Lung (tissue), 12 donors: Measurements from ENCODE around the gene ATAT1. TPM values are rescaled to one million over a fixed set of nuclear protein-coding genes. Genes with fewer than 3 reads are reported as not detected.
A peak's percentile ranks its signal among the peaks of the same experiment; 100 is the strongest.

Experiments
- ATAC-seq: fragments of 200-7000 bp; cut with Tn5 transposase; one replicate; pipeline ENCODE4 v1.9.1; 2020; ENCODE audit warnings: moderate number of reproducible peaks; ENCODE audit not compliant: insufficient read depth, low FRiP score
- DNase-seq, 3 donors: peaks; one replicate each; pipeline ENCODE4 v3.0.0-alpha.2; 2013 to 2017
- H3K27ac ChIP-seq, 2 donors: one replicate each; pipeline ENCODE4 v1.5.1; 2013; ENCODE audit warnings: mild to moderate bottlenecking in 2 of 2, moderate library complexity in 2 of 2, control low read depth in 1 of 2, inconsistent platforms in 1 of 2, low read depth in 1 of 2, low read length in 1 of 2
- H3K27me3 ChIP-seq, 3 donors: one replicate each; pipeline ENCODE4 v1.5.1; 2013; ENCODE audit warnings: low read length in 2 of 3; ENCODE audit not compliant: control insufficient read depth in 3 of 3, insufficient read depth in 3 of 3
- H3K36me3 ChIP-seq, 4 donors: one replicate each; pipeline ENCODE4 v1.5.1; 2013; ENCODE audit warnings: low read length in 4 of 4, mild to moderate bottlenecking in 1 of 4, moderate library complexity in 1 of 4; ENCODE audit not compliant: control insufficient read depth in 4 of 4, insufficient read depth in 4 of 4
- H3K4me1 ChIP-seq, 5 donors: one replicate each; pipeline ENCODE4 v1.5.1; 2013; ENCODE audit warnings: low read length in 5 of 5, mild to moderate bottlenecking in 2 of 5, moderate library complexity in 1 of 5; ENCODE audit not compliant: control insufficient read depth in 5 of 5, insufficient read depth in 5 of 5
- H3K4me3 ChIP-seq: one replicate; pipeline ENCODE4 v1.5.1; 2013; ENCODE audit warnings: mild to moderate bottlenecking, control low read depth, moderate library complexity
- H3K9ac ChIP-seq, 2 donors: one replicate each; pipeline ENCODE4 v1.5.1; 2013; ENCODE audit warnings: low read length in 2 of 2, control low read depth in 1 of 2; ENCODE audit not compliant: insufficient read depth in 1 of 2
- H3K9me3 ChIP-seq, 4 donors: one replicate each; pipeline ENCODE4 v1.5.1; 2013; ENCODE audit warnings: low read length in 3 of 4, mild to moderate bottlenecking in 1 of 4, moderate library complexity in 1 of 4; ENCODE audit not compliant: control insufficient read depth in 4 of 4, insufficient read depth in 3 of 4
- WGBS, 2 donors: extraction: QIAGEN DNeasy Blood & Tissue Kit; methylation state at CpG; one replicate each; pipeline ENCODE4 v1.1.7; 2013; 5-methylcytosine and 5-hydroxymethylcytosine counted together
- polyA plus RNA-seq, 2 donors: library from polyadenylated mRNA; stranded (reverse); fragments of 200-250 nt; gene quantifications; one replicate each; pipeline ENCODE4 v1.2.1, GENCODE V29; 2013
- total RNA-seq, 2 donors: library from RNA; depleted of rRNA in 1 of 2; stranded (reverse); fragments of >200 nt in 1 of 2; gene quantifications; one replicate each; pipeline ENCODE4 v1.2.1, GENCODE V29; 2014 to 2021
- TF ChIP-seq, protein P1 (sequence below): IDR thresholded peaks from 2 replicates; pipeline ENCODE4 v1.5.1; 2012; ENCODE audit warnings: mild to moderate bottlenecking; ENCODE audit errors: control extremely low read depth, extremely low read depth
- donor health status: control.
- donor health status: control.
- donor health status: Bipolar disorder and iron deficiency.
- donor health status: healthy.
- donor health status: DM: yes; HTN: yes; CAD: no.

The ATAT1 gene
- total and polyA plus RNA-seq, 4 donors = 5.5 to 13.3 (median 7.9) TPM

DNA sequence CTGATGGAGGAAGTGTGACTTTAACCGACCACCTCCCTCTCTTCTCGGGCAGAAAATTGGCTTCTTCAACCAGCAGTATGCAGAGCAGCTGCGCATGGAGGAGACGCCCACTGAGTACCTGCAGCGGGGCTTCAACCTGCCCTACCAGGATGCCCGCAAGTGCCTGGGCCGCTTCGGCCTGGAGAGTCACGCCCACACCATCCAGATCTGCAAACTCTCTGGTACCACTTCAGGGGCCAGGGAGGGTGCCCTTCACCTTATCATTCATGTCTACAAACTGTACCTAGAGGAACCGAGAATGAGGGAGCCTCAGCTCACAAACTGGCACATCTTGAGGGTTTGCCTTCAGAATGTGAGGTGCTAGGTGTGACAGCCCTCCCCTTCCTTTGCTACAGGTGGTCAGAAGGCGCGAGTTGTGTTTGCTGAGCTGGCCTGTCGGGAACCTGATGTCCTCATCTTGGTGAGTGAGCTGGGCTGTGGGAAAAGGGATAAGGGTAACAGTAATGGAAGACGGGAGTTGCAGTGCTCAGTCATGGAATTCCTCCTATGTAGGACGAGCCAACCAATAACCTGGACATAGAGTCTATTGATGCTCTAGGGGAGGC is 36.8 kb upstream of the ATAT1 start:
- TF ChIP-seq, protein P1, sequence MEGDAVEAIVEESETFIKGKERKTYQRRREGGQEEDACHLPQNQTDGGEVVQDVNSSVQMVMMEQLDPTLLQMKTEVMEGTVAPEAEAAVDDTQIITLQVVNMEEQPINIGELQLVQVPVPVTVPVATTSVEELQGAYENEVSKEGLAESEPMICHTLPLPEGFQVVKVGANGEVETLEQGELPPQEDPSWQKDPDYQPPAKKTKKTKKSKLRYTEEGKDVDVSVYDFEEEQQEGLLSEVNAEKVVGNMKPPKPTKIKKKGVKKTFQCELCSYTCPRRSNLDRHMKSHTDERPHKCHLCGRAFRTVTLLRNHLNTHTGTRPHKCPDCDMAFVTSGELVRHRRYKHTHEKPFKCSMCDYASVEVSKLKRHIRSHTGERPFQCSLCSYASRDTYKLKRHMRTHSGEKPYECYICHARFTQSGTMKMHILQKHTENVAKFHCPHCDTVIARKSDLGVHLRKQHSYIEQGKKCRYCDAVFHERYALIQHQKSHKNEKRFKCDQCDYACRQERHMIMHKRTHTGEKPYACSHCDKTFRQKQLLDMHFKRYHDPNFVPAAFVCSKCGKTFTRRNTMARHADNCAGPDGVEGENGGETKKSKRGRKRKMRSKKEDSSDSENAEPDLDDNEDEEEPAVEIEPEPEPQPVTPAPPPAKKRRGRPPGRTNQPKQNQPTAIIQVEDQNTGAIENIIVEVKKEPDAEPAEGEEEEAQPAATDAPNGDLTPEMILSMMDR = no peak
- DNase-seq = no peak
- ATAC-seq = no peak
- Histone ChIP-seq H3K4me3 (no peak overlapping the region), H3K36me3 (peaks cover 29 to 66% (median 42%) of the 10 kb centered on the region in 4 donors), H3K4me1 (peaks cover 0 to 8% (median 3%) of the 10 kb centered on the region in 5 donors), H3K27ac (peak overlapping the region in 1 of 2 donors; percentile 37), H3K27me3 (no peaks in the 10 kb centered on the region), H3K9me3 (no peaks in the 10 kb centered on the region), H3K9ac (no peak overlapping the region)
- 83 to 90% methylated on average over 15 of the region's 15 CpGs for WGBS, 2 donors

DNA sequence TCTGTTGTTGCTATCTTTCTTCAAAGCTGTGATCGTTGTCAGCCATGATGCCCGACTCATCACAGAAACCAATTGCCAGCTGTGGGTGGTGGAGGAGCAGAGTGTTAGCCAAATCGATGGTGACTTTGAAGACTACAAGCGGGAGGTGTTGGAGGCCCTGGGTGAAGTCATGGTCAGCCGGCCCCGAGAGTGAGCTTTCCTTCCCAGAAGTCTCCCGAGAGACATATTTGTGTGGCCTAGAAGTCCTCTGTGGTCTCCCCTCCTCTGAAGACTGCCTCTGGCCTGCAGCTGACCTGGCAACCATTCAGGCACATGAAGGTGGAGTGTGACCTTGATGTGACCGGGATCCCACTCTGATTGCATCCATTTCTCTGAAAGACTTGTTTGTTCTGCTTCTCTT is 36.2 kb upstream of the ATAT1 start:
- TF ChIP-seq, protein P1 = no peak
- peaks cover 0 to 8% (median 3%) of the 10 kb centered on the region in 5 donors for H3K4me1 ChIP-seq
- no peak for ATAC-seq
- H3K36me3 ChIP-seq = peaks cover 22 to 60% (median 36%) of the 10 kb centered on the region in 4 donors
- no peak for DNase-seq
- peak overlapping the region in 1 of 2 donors; percentile 14 for H3K27ac ChIP-seq
- no peak overlapping the region for H3K4me3 ChIP-seq
- no peak overlapping the region for H3K9ac ChIP-seq
- WGBS, 2 donors = 75 to 89% methylated on average over 8 of the region's 8 CpGs
- H3K27me3 ChIP-seq = no peaks in the 10 kb centered on the region
- H3K9me3 ChIP-seq = no peaks in the 10 kb centered on the region

DNA sequence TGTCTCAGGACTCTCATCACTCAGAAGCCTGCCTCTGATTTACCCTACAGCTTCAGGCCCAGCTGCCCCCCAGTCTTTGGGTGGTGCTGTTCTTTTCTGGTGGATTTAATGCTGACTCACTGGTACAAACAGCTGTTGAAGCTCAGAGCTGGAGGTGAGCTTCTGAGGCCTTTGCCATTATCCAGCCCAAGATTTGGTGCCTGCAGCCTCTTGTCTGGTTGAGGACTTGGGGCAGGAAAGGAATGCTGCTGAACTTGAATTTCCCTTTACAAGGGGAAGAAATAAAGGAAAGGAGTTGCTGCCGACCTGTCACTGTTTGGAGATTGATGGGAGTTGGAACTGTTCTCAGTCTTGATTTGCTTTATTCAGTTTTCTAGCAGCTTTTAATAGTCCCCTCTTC is 35.7 kb upstream of the ATAT1 start:
- peaks cover 22 to 55% (median 31%) of the 10 kb centered on the region in 4 donors for H3K36me3 ChIP-seq
- ATAC-seq = peak; percentile 55
- peaks cover 0 to 8% (median 3%) of the 10 kb centered on the region in 5 donors for H3K4me1 ChIP-seq
- TF ChIP-seq, protein P1 = no peak
- no peaks in the 10 kb centered on the region for H3K9me3 ChIP-seq
- peak overlapping the region in 1 of 2 donors; percentile 14 for H3K27ac ChIP-seq
- 34 to 54% methylated on average over 1 of the region's 1 CpG for WGBS, 2 donors
- peak; percentile 45 to 84 (median 67) for DNase-seq
- no peaks in the 10 kb centered on the region for H3K27me3 ChIP-seq
- no peak overlapping the region for H3K4me3 ChIP-seq
- no peak overlapping the region for H3K9ac ChIP-seq

DNA sequence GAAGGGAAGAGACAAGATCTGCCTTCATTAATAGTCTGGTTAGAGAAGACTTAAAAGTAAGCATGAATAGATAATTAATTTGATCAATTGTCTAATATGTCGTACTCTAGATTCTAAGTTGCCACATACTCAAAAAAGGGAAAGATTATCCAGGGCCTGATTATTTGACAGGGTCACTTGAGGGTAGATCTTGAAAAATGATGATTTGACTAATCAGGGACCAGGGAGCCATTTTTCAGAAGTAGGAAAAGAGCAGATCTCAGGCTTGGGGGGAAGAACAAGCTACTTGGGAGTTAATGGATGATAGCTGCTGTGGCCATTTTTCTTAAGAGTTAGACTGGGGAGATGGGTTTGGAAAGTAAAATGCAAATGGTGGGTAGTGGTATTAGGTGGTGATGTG is 34.4 kb upstream of the ATAT1 start:
- Histone ChIP-seq H3K27ac (peak overlapping the region in 1 of 2 donors; percentile 10), H3K4me3 (no peak overlapping the region), H3K9me3 (no peaks in the 10 kb centered on the region), H3K4me1 (peaks cover 0 to 8% (median 3%) of the 10 kb centered on the region in 5 donors), H3K27me3 (no peaks in the 10 kb centered on the region), H3K36me3 (peaks cover 17 to 46% (median 23%) of the 10 kb centered on the region in 4 donors), H3K9ac (no peak overlapping the region)
- no peak for ATAC-seq
- no peak for DNase-seq
- TF ChIP-seq, protein P1 = no peak
- WGBS, 2 donors = 96 to 97% methylated on average over 1 of the region's 1 CpG
